Measurements from ENCODE around the gene DPP6. TPM values are rescaled to one million over a fixed set of nuclear protein-coding genes. Genes with fewer than 3 reads are reported as not detected.

Gene DPP6
- total and polyA plus RNA-seq, 7 donors: 0.18 to 1.8 (median 0.57) TPM

GRCh38 chr7:154861589-154861988 is 809.4 kb downstream of the DPP6 start:
- DNase-seq (no peak), ATAC-seq (no peak)
- no peaks in the 10 kb centered on the region for H3K9me3 ChIP-seq
- 68 to 79% (median 75%) methylated on average over 5 of the region's 5 CpGs for WGBS, 3 donors
- intact Hi-C loops (cut with DNase I): no loop called here
- no peak overlapping the region for H3K27ac ChIP-seq
- H3K4me3 ChIP-seq: no peak overlapping the region
- H3K4me1 ChIP-seq: no peaks in the 10 kb centered on the region
- no peaks in the 10 kb centered on the region for H3K36me3 ChIP-seq (ENCODE audit: insufficient read depth in 1 of 2, low read depth in 1 of 2)
- no peak for TF ChIP-seq CTCF (IDR thresholded peaks at IDR 0.05)
- H3K27me3 ChIP-seq (ENCODE audit: insufficient read depth in 3 of 3, low read length in 2 of 3): peaks cover 0 to 4% (median 0%) of the 10 kb centered on the region in 3 donors

DNA sequence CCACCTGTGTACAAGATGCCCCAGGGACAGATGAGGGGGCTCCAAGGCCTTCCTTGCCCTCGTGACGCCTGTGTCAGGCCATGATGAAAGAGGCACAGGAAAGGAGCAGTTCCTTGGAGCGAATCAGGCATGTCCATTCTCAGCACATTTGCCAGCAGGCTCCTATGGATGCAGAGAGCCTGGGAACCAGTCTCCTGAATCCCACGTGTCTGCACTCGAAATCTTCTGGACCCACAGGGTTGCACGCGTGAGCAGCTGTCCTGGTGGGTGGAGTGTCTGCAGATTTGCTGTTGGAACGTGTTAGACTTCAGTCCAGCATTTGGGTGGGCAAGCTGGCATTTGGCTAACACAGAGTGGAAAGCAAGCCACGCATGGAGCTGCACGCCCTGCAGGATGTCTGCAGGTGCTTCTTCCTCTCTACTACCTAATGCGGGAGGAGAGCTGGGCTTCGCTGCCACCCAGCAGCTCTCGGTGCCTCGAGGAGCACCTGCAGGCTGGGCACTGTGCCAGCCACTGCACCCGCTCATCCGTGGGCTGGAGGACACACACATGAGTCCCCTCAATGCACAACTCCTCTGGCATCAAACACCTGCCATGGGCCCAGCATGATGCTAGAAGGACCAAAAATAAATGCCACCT is 810.1 kb downstream of the DPP6 start:
- no peak for TF ChIP-seq CTCF (IDR thresholded peaks at IDR 0.05)
- Histone ChIP-seq H3K9me3 (no peaks in the 10 kb centered on the region), H3K27ac (no peak overlapping the region), H3K4me1 (no peaks in the 10 kb centered on the region), H3K4me3 (no peak overlapping the region), H3K36me3 (ENCODE audit: insufficient read depth in 1 of 2, low read depth in 1 of 2) (no peaks in the 10 kb centered on the region), H3K27me3 (ENCODE audit: insufficient read depth in 3 of 3, low read length in 2 of 3) (peaks cover 0 to 4% (median 2%) of the 10 kb centered on the region in 3 donors)
- ATAC-seq (no peak), DNase-seq (no peak)
- intact Hi-C loops (cut with DNase I): no loop called here
- 39 to 53% (median 40%) methylated on average over 16 of the region's 16 CpGs for WGBS, 3 donors

DNA sequence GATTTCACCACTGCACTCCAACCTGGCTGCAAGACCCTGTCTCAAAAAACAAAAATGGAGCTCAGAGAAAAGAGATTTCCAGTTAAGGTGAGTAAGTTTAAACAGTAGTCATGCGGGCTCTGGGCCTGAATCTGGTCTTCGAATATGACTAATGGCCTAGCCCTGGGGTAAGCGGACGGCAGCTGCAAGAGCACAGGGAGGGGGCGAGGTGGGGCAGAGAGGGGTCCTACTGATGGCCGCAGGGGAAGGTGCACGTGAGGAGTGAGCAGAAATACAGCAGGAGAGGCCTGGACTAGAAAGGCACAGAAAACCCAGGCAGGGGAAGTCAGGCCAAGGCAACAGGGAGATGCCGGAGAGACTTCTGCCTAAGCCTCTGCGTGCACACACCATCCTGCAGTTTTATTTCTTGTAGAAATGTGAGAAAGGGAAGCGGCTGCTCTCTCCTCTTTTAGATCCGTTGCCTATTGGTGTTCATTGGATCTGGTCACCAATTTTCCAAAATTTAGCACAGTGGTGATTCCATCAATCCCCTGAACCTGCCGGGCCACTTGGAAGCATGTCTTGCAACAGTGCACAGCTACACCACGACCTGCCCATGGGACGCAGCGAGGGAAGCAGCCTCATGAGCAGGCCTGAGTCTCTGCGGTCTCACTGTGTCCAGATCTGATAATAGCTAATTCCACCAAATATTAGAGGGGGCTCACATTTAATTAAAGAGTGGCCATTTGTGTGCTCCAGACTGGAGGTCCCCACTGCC is 811.7 kb downstream of the DPP6 start:
- DNase-seq: no peak
- WGBS, 3 donors: 76 to 85% (median 79%) methylated on average over 16 of the region's 16 CpGs
- TF ChIP-seq CTCF (IDR thresholded peaks at IDR 0.05): no peak
- Histone ChIP-seq H3K27me3 (ENCODE audit: insufficient read depth in 3 of 3, low read length in 2 of 3) (peaks cover 0 to 12% (median 4%) of the 10 kb centered on the region in 3 donors), H3K4me1 (no peaks in the 10 kb centered on the region), H3K36me3 (ENCODE audit: insufficient read depth in 1 of 2, low read depth in 1 of 2) (no peaks in the 10 kb centered on the region), H3K9me3 (no peaks in the 10 kb centered on the region), H3K27ac (no peak overlapping the region), H3K4me3 (no peak overlapping the region)
- intact Hi-C loops (cut with DNase I): no loop called here
- no peak for ATAC-seq

- intact Hi-C loops (cut with DNase I): no loop called here
- no peaks in the 10 kb centered on the region for H3K4me1 ChIP-seq
- no peaks in the 10 kb centered on the region for H3K36me3 ChIP-seq (ENCODE audit: insufficient read depth in 1 of 2, low read depth in 1 of 2)
- no peaks in the 10 kb centered on the region for H3K9me3 ChIP-seq
- H3K4me3 ChIP-seq: no peak overlapping the region
- DNase-seq: no peak
- 89 to 94% (median 89%) methylated on average over 6 of the region's 6 CpGs for WGBS, 3 donors
- no peak overlapping the region for H3K27ac ChIP-seq
- ATAC-seq: no peak
- peaks cover 0 to 12% (median 4%) of the 10 kb centered on the region in 3 donors for H3K27me3 ChIP-seq (ENCODE audit: insufficient read depth in 3 of 3, low read length in 2 of 3)
- no peak for TF ChIP-seq CTCF (IDR thresholded peaks at IDR 0.05)
Measured at GRCh38 chr7:154864523-154864891, 812.3 kb downstream of the DPP6 start.
